Measurements from ENCODE around the gene SLC44A3.

DNA sequence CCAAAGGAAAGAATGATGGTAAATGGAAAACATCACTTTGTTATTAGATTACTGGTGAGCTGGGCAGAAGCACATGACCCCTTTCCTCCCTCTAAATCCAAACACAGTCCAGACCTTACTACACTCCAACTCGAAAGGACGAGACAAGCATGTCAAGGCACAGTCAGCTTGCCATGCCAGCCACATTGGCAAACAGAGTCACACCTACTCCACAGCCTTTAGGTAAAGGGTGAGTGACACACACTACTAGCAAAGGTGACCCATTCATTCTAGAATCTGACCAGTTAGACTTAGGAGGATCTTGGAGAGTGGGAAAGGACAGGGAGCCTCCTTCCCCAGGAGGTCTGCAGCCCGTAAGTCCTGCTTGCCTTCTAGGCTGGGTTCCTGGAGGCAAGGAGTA is 3.0 kb downstream of the SLC44A3 start:
- no peak for TF ChIP-seq POLR2AphosphoS5 (IDR thresholded peaks at IDR 0.05; ENCODE audit: low read depth)
- no peak for TF ChIP-seq CTCF (conservative IDR thresholded peaks at IDR 0.05; ENCODE audit: low read depth in 2 of 2)
- TF ChIP-seq, protein P1, sequence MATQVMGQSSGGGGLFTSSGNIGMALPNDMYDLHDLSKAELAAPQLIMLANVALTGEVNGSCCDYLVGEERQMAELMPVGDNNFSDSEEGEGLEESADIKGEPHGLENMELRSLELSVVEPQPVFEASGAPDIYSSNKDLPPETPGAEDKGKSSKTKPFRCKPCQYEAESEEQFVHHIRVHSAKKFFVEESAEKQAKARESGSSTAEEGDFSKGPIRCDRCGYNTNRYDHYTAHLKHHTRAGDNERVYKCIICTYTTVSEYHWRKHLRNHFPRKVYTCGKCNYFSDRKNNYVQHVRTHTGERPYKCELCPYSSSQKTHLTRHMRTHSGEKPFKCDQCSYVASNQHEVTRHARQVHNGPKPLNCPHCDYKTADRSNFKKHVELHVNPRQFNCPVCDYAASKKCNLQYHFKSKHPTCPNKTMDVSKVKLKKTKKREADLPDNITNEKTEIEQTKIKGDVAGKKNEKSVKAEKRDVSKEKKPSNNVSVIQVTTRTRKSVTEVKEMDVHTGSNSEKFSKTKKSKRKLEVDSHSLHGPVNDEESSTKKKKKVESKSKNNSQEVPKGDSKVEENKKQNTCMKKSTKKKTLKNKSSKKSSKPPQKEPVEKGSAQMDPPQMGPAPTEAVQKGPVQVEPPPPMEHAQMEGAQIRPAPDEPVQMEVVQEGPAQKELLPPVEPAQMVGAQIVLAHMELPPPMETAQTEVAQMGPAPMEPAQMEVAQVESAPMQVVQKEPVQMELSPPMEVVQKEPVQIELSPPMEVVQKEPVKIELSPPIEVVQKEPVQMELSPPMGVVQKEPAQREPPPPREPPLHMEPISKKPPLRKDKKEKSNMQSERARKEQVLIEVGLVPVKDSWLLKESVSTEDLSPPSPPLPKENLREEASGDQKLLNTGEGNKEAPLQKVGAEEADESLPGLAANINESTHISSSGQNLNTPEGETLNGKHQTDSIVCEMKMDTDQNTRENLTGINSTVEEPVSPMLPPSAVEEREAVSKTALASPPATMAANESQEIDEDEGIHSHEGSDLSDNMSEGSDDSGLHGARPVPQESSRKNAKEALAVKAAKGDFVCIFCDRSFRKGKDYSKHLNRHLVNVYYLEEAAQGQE (IDR thresholded peaks at IDR 0.05; ENCODE audit: unreplicated experiment) = no peak
- no peak for TF ChIP-seq EZH2 (IDR thresholded peaks at IDR 0.05; ENCODE audit: low read depth, unreplicated experiment)
- TF ChIP-seq JUNB (IDR thresholded peaks at IDR 0.05; ENCODE audit: unreplicated experiment) = no peak
- TF ChIP-seq, protein P2, sequence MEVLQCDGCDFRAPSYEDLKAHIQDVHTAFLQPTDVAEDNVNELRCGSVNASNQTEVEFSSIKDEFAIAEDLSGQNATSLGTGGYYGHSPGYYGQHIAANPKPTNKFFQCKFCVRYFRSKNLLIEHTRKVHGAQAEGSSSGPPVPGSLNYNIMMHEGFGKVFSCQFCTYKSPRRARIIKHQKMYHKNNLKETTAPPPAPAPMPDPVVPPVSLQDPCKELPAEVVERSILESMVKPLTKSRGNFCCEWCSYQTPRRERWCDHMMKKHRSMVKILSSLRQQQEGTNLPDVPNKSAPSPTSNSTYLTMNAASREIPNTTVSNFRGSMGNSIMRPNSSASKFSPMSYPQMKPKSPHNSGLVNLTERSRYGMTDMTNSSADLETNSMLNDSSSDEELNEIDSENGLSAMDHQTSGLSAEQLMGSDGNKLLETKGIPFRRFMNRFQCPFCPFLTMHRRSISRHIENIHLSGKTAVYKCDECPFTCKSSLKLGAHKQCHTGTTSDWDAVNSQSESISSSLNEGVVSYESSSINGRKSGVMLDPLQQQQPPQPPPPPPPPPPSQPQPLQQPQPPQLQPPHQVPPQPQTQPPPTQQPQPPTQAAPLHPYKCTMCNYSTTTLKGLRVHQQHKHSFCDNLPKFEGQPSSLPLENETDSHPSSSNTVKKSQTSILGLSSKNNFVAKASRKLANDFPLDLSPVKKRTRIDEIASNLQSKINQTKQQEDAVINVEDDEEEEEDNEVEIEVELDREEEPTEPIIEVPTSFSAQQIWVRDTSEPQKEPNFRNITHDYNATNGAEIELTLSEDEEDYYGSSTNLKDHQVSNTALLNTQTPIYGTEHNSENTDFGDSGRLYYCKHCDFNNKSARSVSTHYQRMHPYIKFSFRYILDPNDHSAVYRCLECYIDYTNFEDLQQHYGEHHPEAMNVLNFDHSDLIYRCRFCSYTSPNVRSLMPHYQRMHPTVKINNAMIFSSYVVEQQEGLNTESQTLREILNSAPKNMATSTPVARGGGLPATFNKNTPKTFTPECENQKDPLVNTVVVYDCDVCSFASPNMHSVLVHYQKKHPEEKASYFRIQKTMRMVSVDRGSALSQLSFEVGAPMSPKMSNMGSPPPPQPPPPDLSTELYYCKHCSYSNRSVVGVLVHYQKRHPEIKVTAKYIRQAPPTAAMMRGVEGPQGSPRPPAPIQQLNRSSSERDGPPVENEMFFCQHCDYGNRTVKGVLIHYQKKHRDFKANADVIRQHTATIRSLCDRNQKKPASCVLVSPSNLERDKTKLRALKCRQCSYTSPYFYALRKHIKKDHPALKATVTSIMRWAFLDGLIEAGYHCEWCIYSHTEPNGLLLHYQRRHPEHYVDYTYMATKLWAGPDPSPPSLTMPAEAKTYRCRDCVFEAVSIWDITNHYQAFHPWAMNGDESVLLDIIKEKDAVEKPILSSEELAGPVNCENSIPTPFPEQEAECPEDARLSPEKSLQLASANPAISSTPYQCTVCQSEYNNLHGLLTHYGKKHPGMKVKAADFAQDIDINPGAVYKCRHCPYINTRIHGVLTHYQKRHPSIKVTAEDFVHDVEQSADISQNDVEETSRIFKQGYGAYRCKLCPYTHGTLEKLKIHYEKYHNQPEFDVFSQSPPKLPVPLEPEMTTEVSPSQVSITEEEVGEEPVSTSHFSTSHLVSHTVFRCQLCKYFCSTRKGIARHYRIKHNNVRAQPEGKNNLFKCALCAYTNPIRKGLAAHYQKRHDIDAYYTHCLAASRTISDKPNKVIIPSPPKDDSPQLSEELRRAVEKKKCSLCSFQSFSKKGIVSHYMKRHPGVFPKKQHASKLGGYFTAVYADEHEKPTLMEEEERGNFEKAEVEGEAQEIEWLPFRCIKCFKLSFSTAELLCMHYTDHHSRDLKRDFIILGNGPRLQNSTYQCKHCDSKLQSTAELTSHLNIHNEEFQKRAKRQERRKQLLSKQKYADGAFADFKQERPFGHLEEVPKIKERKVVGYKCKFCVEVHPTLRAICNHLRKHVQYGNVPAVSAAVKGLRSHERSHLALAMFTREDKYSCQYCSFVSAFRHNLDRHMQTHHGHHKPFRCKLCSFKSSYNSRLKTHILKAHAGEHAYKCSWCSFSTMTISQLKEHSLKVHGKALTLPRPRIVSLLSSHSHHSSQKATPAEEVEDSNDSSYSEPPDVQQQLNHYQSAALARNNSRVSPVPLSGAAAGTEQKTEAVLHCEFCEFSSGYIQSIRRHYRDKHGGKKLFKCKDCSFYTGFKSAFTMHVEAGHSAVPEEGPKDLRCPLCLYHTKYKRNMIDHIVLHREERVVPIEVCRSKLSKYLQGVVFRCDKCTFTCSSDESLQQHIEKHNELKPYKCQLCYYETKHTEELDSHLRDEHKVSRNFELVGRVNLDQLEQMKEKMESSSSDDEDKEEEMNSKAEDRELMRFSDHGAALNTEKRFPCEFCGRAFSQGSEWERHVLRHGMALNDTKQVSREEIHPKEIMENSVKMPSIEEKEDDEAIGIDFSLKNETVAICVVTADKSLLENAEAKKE (CRISPR knock-in tag; IDR thresholded peaks at IDR 0.05) = no peak
- no peak for TF ChIP-seq ETS1 (IDR thresholded peaks at IDR 0.05)
- no peak for TF ChIP-seq EZH2phosphoT487 (IDR thresholded peaks at IDR 0.05; ENCODE audit: unreplicated experiment)
- no peak for TF ChIP-seq CREB1 (CRISPR knock-in tag; IDR thresholded peaks at IDR 0.05; ENCODE audit: low read depth)
- no peak for TF ChIP-seq STAT1 (IDR thresholded peaks at IDR 0.05; ENCODE audit: unreplicated experiment)
- no peak for TF ChIP-seq ZNF114 (CRISPR knock-in tag; IDR thresholded peaks at IDR 0.05)
- TF ChIP-seq ZNF331 (CRISPR knock-in tag; IDR thresholded peaks at IDR 0.05; ENCODE audit: low read depth) = no peak
- TF ChIP-seq NANOG (IDR thresholded peaks at IDR 0.05; ENCODE audit: borderline replicate concordance) = no peak

Measured in GM23338 (cell line).